GM23248 (cell line): ENCODE results near the gene PDE3A.

Experiments
- EZH2 ChIP-seq: fragments of 200-600 bp; sonication (generic); IDR thresholded peaks from 2 replicates; pipeline ENCODE4 v1.6.1; 2018; ENCODE audit warnings: antibody characterized with exemption, mild to moderate bottlenecking; ENCODE audit not compliant: insufficient read depth, poor library complexity, severe bottlenecking
- EZH2phosphoT487 ChIP-seq: fragments of 200-600 bp; sonication (generic); IDR thresholded peaks from 2 replicates; pipeline ENCODE4 v1.6.1; 2018; ENCODE audit warnings: antibody characterized with exemption, moderate library complexity, mild to moderate bottlenecking, low read depth; ENCODE audit not compliant: insufficient read depth

DNA sequence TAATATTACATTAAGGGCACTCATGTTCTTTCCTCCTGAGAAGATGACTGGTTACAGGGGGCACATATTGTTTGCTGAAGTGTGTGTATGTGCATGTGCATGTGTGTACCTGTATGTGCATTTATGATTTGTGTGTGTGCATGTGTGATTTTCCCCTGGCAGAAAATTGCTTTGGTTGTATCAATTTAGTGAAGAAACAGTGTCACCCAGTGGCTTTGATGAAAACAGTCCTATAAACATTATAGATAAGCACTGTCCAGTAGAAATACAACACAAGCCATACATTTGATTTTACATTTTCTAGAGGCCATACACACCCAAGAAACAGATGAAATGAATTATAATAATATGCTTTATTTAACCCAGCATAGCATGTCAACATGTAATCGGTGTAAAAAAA lies 8.6 kb downstream of the PDE3A start:
- TF ChIP-seq EZH2: no peak
- TF ChIP-seq EZH2phosphoT487: no peak
